Mesodermal cell (in vitro differentiated cells): ENCODE data around the gene SMG6.

Experiments used
- H3K27ac ChIP-seq: 2 replicates; pipeline ENCODE4 v1.7.0; 2013; ENCODE audit warnings: mild to moderate bottlenecking, low read depth, low read length, moderate library complexity; ENCODE audit not compliant: severe bottlenecking
- H3K36me3 ChIP-seq: 2 replicates; pipeline ENCODE4 v1.7.1; 2013; ENCODE audit warnings: mild to moderate bottlenecking, low read length, moderate library complexity; ENCODE audit not compliant: control insufficient read depth, insufficient read depth
- H3K4me1 ChIP-seq: one replicate; pipeline ENCODE4 v1.7.1; 2013; ENCODE audit warnings: mild to moderate bottlenecking, low read length; ENCODE audit not compliant: insufficient read depth, control insufficient read depth, poor library complexity, severe bottlenecking
- H3K4me3 ChIP-seq: 2 replicates; pipeline ENCODE4 v1.7.0; 2013; ENCODE audit warnings: low read length, control low read depth, mild to moderate bottlenecking; ENCODE audit not compliant: insufficient read depth, poor library complexity, severe bottlenecking; ENCODE audit errors: extremely low read depth
- H3K9me3 ChIP-seq: 2 replicates; pipeline ENCODE4 v1.7.1; 2013; ENCODE audit warnings: mild to moderate bottlenecking, low read length, moderate library complexity; ENCODE audit not compliant: control insufficient read depth
- WGBS, 2 experiments: methylation state at CpG; one replicate each; pipeline ENCODE4 v1.1.5; 2013; ENCODE audit warnings: missing lambda C conversion rate in 2 of 2; ENCODE audit not compliant: insufficient coverage in 2 of 2; 5-methylcytosine and 5-hydroxymethylcytosine counted together

SMG6 gene

DNA sequence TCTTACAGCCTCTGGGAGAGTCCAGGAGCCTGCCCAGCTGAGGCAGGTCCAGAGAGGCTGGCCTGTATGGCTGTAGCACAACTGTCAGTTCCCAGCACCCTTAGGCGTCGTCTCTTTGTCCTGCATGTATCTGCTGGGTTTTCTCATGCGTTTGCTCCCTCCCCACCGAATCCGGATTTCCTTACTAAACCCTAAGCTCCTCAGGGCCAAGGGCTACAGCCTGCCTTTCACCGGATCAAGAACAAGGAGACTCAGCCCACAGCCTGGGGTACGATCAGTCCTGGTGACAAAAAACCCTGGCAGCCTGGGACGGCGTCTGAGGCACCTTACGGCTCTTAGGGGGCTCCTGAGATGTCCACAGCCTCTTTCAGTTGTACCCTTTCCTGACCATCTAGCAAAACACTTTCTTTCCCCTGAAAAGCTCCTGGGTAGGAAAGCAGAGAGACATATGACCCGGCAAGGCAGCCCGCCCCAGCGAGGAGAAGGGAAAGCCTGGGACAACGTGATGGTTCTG lies 236.5 kb downstream of the SMG6 start:
- Histone ChIP-seq H3K9me3 (no peaks in the 10 kb centered on the region), H3K4me3 (no peak overlapping the region), H3K27ac (peak overlapping the region; percentile 53), H3K4me1 (peaks cover 79% of the 10 kb centered on the region), H3K36me3 (peaks cover 54% of the 10 kb centered on the region)
- WGBS, 2 experiments = 88 to 92% methylated on average over 11 to 14 of the region's 14 CpGs

DNA sequence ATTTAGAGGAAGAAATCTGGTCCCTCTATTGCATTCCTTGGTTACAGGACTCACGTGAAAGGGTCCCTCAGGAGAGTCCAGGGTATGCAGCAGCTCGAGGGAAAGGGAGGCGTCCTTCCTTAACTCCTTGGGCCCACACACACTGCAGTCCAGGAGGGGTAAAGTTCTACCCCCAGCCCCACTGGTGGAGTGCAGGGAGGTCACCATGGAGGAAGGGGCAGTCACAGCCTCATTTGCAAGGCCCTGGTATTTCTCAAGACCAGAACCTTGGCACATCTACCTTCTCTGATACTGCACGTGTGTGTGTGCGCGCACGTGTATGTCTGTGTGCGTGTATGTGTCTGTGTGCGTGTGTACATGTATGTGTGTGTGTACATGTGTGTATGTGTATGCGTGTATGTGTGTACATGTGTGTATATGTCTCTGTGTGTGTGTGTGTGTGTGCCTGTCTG lies 237.6 kb downstream of the SMG6 start:
- H3K27ac ChIP-seq = no peak overlapping the region
- WGBS, 2 experiments = 88 to 95% methylated on average over 3 to 7 of the region's 10 CpGs
- no peaks in the 10 kb centered on the region for H3K9me3 ChIP-seq
- H3K4me3 ChIP-seq = no peak overlapping the region
- peaks cover 76% of the 10 kb centered on the region for H3K4me1 ChIP-seq
- peaks cover 57% of the 10 kb centered on the region for H3K36me3 ChIP-seq

DNA sequence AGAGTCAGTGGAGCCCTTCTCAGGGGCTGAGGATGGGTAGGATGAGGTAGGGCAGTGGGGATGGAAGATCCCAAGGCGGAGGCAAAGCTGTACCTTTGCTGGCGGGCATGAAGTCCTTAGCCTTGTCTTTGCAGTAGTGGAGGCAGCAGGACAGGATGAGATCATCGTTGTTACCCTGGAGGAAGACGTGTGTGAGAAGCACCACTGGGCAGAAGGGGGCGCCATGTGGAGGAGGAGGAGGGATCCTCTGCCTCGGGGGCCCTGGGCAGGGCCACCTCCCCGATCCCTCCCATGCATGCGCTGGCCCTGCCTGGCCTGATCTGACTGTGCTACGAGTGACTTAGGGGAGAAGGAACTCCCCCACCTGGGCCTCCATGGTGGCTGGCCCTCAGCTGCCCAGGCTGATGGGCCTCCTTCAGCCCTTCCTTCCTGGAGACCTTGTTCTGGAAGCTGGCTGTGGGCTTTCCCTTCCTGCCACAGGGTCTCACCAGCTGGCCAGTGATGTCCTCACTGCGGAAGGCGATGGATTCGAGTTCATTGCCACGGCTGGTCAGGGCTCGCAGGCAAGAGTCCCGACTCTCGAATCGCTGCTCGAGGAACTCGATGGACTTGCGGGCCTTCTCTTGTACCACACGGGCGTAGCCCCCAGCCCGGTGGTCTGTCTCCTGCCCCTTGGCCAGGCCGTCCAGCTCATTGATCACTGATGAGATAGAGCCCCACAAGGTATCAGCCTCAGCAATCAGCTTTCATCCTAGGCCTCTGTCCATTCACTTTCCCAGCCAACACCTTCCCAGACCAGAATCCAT lies 238.4 kb downstream of the SMG6 start:
- H3K9me3 ChIP-seq = no peaks in the 10 kb centered on the region
- H3K4me3 ChIP-seq = no peak overlapping the region
- no peak overlapping the region for H3K27ac ChIP-seq
- peaks cover 74% of the 10 kb centered on the region for H3K4me1 ChIP-seq
- H3K36me3 ChIP-seq = peaks cover 56% of the 10 kb centered on the region
- WGBS, 2 experiments = 88 to 89% methylated on average over 22 to 24 of the region's 24 CpGs

DNA sequence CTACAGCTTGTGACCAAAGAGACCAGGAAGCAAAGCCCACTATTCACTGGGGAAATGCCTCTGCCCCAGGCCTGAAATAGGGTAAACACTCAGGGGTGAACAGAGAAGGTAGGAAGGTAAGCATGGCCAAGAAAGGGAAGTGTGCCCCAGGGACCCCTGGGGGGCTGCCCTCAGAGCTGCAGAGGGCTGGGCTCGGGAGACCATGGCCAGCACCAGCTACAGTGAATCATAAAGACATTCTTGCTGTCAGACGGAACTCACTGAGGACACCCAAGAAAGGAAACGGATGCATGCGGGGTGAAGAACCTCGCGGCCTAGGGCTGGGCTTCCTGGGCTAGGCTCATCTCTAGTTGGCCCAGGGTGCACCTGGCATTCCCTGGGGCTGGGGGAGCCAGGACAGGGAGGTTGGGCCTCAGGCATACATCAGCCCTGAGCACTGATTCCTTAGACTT lies 239.0 kb downstream of the SMG6 start:
- H3K27ac ChIP-seq = no peak overlapping the region
- peaks cover 79% of the 10 kb centered on the region for H3K4me1 ChIP-seq

DNA sequence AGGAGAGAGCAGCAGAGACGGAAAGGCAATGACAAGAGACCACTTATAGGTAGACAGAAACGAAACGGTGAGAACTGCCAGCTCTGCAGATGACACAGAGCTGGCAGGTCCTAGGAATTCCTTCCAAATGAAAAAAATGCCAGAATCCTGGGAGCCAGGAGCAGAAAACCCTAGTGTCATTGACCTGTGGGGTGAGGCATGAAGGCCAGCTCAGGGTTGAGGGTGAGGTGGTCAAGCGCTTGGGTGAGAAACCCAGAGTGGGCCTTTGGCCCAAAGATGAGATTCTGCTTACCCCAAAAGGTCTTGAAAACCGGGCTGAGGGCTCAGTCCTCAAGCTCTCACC lies 239.5 kb downstream of the SMG6 start:
- Histone ChIP-seq H3K36me3 (peaks cover 54% of the 10 kb centered on the region), H3K27ac (no peak overlapping the region), H3K4me3 (no peak overlapping the region), H3K4me1 (peaks cover 80% of the 10 kb centered on the region), H3K9me3 (no peaks in the 10 kb centered on the region)
- 83 to 84% methylated on average over 4 of the region's 5 CpGs for WGBS, 2 experiments

More for the DNA sequence above, 239.0 kb downstream of the SMG6 start:
- Histone ChIP-seq H3K4me3 (no peak overlapping the region), H3K9me3 (no peaks in the 10 kb centered on the region), H3K36me3 (peaks cover 54% of the 10 kb centered on the region)
- 94% methylated on average over 6 of the region's 6 CpGs for WGBS, 2 experiments

DNA sequence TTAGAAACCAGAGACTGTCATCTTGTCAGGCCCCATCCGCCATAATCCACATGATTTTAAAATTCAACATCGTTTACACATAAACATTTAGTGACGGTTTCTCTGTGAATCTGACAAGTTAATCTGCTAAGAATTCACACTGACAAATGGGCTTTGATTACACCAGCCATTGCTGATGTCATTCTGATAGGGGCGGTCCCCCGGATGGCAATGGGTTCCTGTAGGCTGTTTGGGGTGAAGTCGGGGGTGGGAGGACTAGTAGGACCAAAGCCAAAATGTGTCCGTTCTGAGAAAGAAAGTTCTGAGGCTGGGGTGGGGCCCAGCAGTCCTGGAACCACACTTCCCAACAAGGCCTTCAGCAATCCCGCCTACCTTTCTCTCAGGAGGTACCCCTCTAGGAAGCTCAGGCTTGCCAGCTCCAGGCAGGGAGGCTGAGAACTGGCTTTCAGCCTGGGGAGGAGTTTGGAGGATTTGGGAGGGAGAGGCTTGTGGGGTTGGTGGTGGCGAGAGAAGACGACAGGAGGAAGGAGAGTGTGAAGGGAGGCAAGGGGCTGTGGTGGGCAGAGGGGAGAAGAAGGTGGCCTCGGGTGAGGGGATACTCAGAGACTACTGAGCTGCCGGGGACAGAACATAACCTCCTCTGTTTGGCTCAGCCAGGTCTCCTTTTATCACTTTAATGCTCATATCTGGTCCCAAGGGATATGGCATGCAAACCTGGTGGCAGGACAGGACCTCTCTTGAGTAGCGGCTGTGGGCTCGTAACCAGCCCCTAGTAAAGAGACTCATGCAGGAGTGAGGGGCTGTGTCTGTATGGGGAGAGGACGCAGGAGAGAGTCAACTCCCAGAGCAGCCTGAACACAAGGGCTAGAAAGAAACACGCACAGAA lies 240.1 kb downstream of the SMG6 start:
- Histone ChIP-seq H3K27ac (peak overlapping the region; percentile 82), H3K36me3 (peaks cover 54% of the 10 kb centered on the region)

DNA sequence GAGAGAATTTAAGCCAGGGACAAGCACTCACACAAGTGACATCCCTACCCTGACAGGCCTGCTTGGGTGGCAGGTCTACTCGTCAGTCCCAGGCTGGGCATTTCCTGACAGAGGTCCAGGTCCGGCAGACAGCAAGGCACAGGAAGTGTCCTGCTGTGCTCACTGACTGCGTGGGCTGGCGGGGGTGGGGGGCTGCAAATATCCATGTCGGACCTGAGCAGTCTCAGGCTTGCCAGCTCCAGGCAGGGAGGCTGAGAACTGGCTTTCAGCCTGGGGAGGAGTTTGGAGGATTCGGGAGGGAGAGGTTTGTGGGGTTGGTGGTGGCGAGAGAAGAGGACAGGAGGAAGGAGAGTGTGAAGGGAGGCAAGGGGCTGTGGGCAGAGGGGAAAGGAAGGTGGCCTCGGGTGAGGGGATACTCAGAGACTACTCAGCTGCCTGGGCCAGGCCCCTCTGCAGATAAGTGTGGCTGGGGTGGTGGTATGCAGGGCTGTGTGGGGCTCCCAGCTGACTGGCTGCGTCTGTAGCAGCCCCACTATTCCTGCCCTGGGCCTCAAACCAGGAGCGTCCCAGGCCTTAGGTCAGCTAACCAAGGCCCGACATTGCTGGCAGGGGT lies 240.9 kb downstream of the SMG6 start:
- Histone ChIP-seq H3K36me3 (peaks cover 48% of the 10 kb centered on the region), H3K4me3 (no peak overlapping the region), H3K4me1 (peaks cover 65% of the 10 kb centered on the region), H3K27ac (peak overlapping the region; percentile 82), H3K9me3 (no peaks in the 10 kb centered on the region)
- WGBS, 2 experiments = 21 to 38% methylated on average over 8 to 10 of the region's 11 CpGs

More for the DNA sequence above, 240.1 kb downstream of the SMG6 start:
- H3K4me1 ChIP-seq = peaks cover 73% of the 10 kb centered on the region
- no peaks in the 10 kb centered on the region for H3K9me3 ChIP-seq
- no peak overlapping the region for H3K4me3 ChIP-seq
- WGBS, 2 experiments = 85 to 92% methylated on average over 11 to 15 of the region's 16 CpGs

DNA sequence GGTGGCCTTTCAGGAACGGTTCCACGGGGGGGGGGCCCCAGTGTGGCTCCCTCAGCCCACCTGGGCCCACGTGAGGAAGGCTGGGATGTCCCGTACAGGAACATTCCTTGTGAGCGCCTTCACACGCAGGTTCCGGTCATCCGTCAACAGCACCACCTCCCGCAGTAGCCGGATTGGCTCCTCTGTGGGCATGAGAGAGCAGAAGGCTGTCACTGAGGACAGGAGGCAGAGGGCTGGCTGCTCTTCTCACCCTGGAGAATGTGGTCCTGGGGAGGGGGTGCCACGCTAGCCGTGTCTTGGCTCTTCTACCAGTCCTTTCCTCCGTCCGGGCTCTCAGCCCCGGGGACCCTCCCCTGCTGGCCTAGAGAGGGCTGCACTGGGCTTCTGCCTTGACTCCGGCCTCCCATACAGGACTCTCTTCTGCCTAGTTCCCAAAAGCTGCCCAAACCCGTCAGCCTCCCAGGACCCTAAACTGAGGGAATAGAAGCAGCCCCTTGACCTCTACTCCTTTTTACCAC lies 242.1 kb downstream of the SMG6 start:
- peaks cover 56% of the 10 kb centered on the region for H3K4me1 ChIP-seq
- H3K9me3 ChIP-seq = no peaks in the 10 kb centered on the region
- WGBS, 2 experiments = 93 to 97% methylated on average over 15 to 16 of the region's 17 CpGs
- H3K27ac ChIP-seq = no peak overlapping the region
- no peak overlapping the region for H3K4me3 ChIP-seq
- H3K36me3 ChIP-seq = peaks cover 46% of the 10 kb centered on the region

DNA sequence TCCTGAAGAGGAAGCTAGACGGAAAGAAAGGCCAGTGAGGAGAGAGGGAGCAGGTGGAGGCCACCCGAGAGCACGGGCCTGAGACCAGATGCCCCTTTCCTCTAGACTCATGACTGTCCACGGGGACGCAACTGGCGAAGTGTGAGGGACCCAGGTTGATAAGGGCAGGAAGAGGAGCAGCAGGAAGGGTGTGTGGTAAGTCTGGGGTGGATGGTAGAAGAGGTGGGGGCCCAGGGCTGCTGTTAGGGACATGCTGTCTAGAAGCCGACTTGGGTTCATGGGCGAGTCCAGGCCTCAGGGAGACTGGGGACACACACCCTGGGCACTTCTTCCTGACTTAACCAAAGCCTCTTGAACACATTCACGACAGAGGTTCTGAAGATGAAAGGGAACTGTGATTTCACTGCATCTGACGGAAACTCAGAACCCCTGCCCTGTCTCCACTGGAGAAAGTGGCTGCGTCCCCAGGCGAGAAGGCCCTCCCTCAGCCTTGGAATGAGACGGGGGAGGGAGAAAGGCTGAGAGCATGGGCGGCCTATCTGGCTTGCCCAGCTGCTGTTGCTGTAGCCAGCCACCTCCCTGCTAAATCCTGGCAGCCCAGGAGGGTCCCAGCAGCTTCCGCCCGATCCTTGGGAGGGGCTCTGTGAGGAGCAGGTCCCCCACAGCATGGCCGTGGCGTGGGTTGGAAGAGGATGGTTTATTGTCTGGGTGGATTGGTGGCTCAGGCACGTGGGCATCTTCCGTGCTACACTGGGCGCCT lies 242.7 kb downstream of the SMG6 start:
- Histone ChIP-seq H3K27ac (no peak overlapping the region), H3K36me3 (peaks cover 40% of the 10 kb centered on the region), H3K9me3 (no peaks in the 10 kb centered on the region), H3K4me3 (no peak overlapping the region), H3K4me1 (peaks cover 55% of the 10 kb centered on the region)
- 91 to 95% methylated on average over 10 to 18 of the region's 21 CpGs for WGBS, 2 experiments

DNA sequence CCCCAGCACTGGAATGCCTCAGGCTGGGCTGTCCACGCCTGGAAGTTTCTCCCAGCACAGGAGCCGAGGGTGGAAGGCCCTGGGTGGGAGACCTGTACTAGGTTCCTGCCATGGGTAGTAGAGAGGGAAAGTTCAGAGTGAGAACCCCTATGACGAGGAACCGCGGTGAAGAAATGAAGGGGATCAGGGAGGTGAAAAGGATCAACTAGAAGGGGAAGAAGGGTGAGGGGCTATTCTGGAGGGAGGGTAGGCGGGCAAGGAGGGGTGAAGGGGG lies 243.3 kb downstream of the SMG6 start:
- Histone ChIP-seq H3K4me3 (no peak overlapping the region), H3K9me3 (no peaks in the 10 kb centered on the region), H3K36me3 (peaks cover 34% of the 10 kb centered on the region), H3K4me1 (peaks cover 51% of the 10 kb centered on the region), H3K27ac (no peak overlapping the region)
- 94 to 96% methylated on average over 5 to 6 of the region's 6 CpGs for WGBS, 2 experiments
